Measurements from ENCODE around the gene ADAMTSL1.

- TF ChIP-seq, protein P1, sequence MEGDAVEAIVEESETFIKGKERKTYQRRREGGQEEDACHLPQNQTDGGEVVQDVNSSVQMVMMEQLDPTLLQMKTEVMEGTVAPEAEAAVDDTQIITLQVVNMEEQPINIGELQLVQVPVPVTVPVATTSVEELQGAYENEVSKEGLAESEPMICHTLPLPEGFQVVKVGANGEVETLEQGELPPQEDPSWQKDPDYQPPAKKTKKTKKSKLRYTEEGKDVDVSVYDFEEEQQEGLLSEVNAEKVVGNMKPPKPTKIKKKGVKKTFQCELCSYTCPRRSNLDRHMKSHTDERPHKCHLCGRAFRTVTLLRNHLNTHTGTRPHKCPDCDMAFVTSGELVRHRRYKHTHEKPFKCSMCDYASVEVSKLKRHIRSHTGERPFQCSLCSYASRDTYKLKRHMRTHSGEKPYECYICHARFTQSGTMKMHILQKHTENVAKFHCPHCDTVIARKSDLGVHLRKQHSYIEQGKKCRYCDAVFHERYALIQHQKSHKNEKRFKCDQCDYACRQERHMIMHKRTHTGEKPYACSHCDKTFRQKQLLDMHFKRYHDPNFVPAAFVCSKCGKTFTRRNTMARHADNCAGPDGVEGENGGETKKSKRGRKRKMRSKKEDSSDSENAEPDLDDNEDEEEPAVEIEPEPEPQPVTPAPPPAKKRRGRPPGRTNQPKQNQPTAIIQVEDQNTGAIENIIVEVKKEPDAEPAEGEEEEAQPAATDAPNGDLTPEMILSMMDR (IDR thresholded peaks at IDR 0.05; ENCODE audit: insufficient read depth, low read length) = no peak
- no peak for TF ChIP-seq POLR2AphosphoS5 (IDR thresholded peaks at IDR 0.05; ENCODE audit: low read depth)
- TF ChIP-seq, protein P2, sequence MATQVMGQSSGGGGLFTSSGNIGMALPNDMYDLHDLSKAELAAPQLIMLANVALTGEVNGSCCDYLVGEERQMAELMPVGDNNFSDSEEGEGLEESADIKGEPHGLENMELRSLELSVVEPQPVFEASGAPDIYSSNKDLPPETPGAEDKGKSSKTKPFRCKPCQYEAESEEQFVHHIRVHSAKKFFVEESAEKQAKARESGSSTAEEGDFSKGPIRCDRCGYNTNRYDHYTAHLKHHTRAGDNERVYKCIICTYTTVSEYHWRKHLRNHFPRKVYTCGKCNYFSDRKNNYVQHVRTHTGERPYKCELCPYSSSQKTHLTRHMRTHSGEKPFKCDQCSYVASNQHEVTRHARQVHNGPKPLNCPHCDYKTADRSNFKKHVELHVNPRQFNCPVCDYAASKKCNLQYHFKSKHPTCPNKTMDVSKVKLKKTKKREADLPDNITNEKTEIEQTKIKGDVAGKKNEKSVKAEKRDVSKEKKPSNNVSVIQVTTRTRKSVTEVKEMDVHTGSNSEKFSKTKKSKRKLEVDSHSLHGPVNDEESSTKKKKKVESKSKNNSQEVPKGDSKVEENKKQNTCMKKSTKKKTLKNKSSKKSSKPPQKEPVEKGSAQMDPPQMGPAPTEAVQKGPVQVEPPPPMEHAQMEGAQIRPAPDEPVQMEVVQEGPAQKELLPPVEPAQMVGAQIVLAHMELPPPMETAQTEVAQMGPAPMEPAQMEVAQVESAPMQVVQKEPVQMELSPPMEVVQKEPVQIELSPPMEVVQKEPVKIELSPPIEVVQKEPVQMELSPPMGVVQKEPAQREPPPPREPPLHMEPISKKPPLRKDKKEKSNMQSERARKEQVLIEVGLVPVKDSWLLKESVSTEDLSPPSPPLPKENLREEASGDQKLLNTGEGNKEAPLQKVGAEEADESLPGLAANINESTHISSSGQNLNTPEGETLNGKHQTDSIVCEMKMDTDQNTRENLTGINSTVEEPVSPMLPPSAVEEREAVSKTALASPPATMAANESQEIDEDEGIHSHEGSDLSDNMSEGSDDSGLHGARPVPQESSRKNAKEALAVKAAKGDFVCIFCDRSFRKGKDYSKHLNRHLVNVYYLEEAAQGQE (IDR thresholded peaks at IDR 0.05; ENCODE audit: insufficient replicate concordance, low read depth) = no peak
- no peak for TF ChIP-seq GABPA (IDR thresholded peaks at IDR 0.05; ENCODE audit: low read depth)
Observed at GRCh38 chr9:18829873-18830272, 355.9 kb downstream of the ADAMTSL1 start.

All from HL-60 (cell line).